Adrenal gland (tissue), 5 donors: ENCODE results near the gene PBX1.

Source experiments
- CTCF ChIP-seq, 6 experiments: fragments of 450-650 bp in 4 of 6; fragments of 200-600 bp in 2 of 6; sonication (generic) in 1 of 6; IDR thresholded peaks; 1 replicate in 5 of 6; 2 replicates in 1 of 6; pipeline versions ENCODE4 v1.5.1 to v1.8.0; 2016 to 2021; ENCODE audit warnings: antibody characterized with exemption in 6 of 6, mild to moderate bottlenecking in 2 of 6, moderate library complexity in 1 of 6
- POLR2A ChIP-seq, 2 donors: fragments of 450-650 bp; IDR thresholded peaks; one replicate each; pipeline ENCODE4 v1.6.1; 2017; ENCODE audit warnings: antibody characterized with exemption in 2 of 2, mild to moderate bottlenecking in 2 of 2, moderate library complexity in 1 of 2
- donor health status: DM: no; HTN: no; CAD: no.

- TF ChIP-seq POLR2A (IDR thresholded peaks at IDR 0.05), result no peak
- no peak for TF ChIP-seq CTCF (IDR thresholded peaks at IDR 0.05)
These were observed 204.1 kb downstream of the PBX1 start for GRCh38 chr1:164763098-164763497.
